Adrenal gland (tissue), 5 donors: ENCODE data around the gene SHISA6.

Experiments used
- CTCF ChIP-seq, 6 experiments: fragments of 450-650 bp in 4 of 6; fragments of 200-600 bp in 2 of 6; sonication (generic) in 1 of 6; IDR thresholded peaks; 1 replicate in 5 of 6; 2 replicates in 1 of 6; pipeline versions ENCODE4 v1.5.1 to v1.8.0; 2016 to 2021; ENCODE audit warnings: antibody characterized with exemption in 6 of 6, mild to moderate bottlenecking in 2 of 6, moderate library complexity in 1 of 6
- POLR2A ChIP-seq, 2 donors: fragments of 450-650 bp; IDR thresholded peaks; one replicate each; pipeline ENCODE4 v1.6.1; 2017; ENCODE audit warnings: antibody characterized with exemption in 2 of 2, mild to moderate bottlenecking in 2 of 2, moderate library complexity in 1 of 2
- donor health status: DM: no; HTN: no; CAD: no.

GRCh38 chr17:11292491-11292890 lies 51.5 kb downstream of the SHISA6 start:
- no peak for TF ChIP-seq CTCF (IDR thresholded peaks at IDR 0.05)
- no peak for TF ChIP-seq POLR2A (IDR thresholded peaks at IDR 0.05)
